Breast epithelium (tissue), 3 donors: ENCODE measurements around the gene POLR3F.

ENCODE experiments used
- CTCF ChIP-seq, 3 donors: fragments of 450-650 bp; IDR thresholded peaks; one replicate each; pipeline ENCODE4 v1.5.1; 2016 to 2017; ENCODE audit warnings: antibody characterized with exemption in 3 of 3, mild to moderate bottlenecking in 3 of 3, moderate library complexity in 3 of 3
- POLR2A ChIP-seq: fragments of 450-650 bp; IDR thresholded peaks from one replicate; pipeline ENCODE4 v1.6.1; 2016; ENCODE audit warnings: antibody characterized with exemption, mild to moderate bottlenecking, moderate library complexity

DNA sequence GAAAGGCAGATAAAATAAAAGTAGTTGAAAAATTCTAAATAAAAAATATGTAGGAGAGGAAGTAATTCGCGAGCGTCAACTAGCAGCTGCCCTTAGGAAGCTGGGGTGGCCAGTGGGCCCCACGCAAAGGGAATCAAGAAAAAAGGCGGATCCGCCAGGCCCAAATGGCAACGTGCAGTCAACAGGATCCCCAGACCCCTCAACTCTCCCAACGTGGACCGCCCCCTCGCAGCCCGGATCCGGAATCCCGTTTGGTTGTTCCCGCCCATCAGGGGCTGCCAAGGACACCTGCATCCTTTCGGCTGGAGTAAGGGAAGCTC is 656 bp upstream of the POLR3F start:
- TF ChIP-seq CTCF (IDR thresholded peaks at IDR 0.05): no peak
- no peak for TF ChIP-seq POLR2A
